ENCODE measurements around the gene SPOCK1.

SPOCK1 gene

GRCh38 chr5:137181667-137182066, 317.5 kb downstream of the SPOCK1 start:
- TF ChIP-seq, protein P1, sequence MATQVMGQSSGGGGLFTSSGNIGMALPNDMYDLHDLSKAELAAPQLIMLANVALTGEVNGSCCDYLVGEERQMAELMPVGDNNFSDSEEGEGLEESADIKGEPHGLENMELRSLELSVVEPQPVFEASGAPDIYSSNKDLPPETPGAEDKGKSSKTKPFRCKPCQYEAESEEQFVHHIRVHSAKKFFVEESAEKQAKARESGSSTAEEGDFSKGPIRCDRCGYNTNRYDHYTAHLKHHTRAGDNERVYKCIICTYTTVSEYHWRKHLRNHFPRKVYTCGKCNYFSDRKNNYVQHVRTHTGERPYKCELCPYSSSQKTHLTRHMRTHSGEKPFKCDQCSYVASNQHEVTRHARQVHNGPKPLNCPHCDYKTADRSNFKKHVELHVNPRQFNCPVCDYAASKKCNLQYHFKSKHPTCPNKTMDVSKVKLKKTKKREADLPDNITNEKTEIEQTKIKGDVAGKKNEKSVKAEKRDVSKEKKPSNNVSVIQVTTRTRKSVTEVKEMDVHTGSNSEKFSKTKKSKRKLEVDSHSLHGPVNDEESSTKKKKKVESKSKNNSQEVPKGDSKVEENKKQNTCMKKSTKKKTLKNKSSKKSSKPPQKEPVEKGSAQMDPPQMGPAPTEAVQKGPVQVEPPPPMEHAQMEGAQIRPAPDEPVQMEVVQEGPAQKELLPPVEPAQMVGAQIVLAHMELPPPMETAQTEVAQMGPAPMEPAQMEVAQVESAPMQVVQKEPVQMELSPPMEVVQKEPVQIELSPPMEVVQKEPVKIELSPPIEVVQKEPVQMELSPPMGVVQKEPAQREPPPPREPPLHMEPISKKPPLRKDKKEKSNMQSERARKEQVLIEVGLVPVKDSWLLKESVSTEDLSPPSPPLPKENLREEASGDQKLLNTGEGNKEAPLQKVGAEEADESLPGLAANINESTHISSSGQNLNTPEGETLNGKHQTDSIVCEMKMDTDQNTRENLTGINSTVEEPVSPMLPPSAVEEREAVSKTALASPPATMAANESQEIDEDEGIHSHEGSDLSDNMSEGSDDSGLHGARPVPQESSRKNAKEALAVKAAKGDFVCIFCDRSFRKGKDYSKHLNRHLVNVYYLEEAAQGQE (IDR thresholded peaks at IDR 0.05; ENCODE audit: insufficient replicate concordance, low read depth) = no peak
- TF ChIP-seq GABPA (IDR thresholded peaks at IDR 0.05; ENCODE audit: low read depth) (no peak), SPI1 (IDR thresholded peaks at IDR 0.05; ENCODE audit: borderline replicate concordance, low read depth) (no peak), POLR2AphosphoS5 (IDR thresholded peaks at IDR 0.05; ENCODE audit: low read depth) (no peak), CTCF (IDR thresholded peaks at IDR 0.05; ENCODE audit: insufficient read depth, low read length) (no peak)
- Histone ChIP-seq H3K4me3 (replicated peaks; ENCODE audit: insufficient read depth, low read length) (no peak overlapping the region), H3K27me3 (ENCODE audit: insufficient read depth, poor library complexity, severe bottlenecking) (no peaks in the 10 kb centered on the region), H3K27ac (replicated peaks) (no peak overlapping the region)
- no peak for DNase-seq (ENCODE audit: low read depth in 1 of 2, low spot score in 1 of 2)

GRCh38 chr5:137179203-137179602, 319.9 kb downstream of the SPOCK1 start:
- TF ChIP-seq CTCF (IDR thresholded peaks at IDR 0.05; ENCODE audit: insufficient read depth, low read length) (no peak), POLR2AphosphoS5 (IDR thresholded peaks at IDR 0.05; ENCODE audit: low read depth) (no peak), GABPA (IDR thresholded peaks at IDR 0.05; ENCODE audit: low read depth) (no peak), SPI1 (IDR thresholded peaks at IDR 0.05; ENCODE audit: borderline replicate concordance, low read depth) (no peak)
- TF ChIP-seq, protein P1 (IDR thresholded peaks at IDR 0.05; ENCODE audit: insufficient replicate concordance, low read depth) = no peak
- no peak overlapping the region for H3K27ac ChIP-seq (replicated peaks)
- no peaks in the 10 kb centered on the region for H3K27me3 ChIP-seq (ENCODE audit: insufficient read depth, poor library complexity, severe bottlenecking)
- no peak for DNase-seq (ENCODE audit: low read depth in 1 of 2, low spot score in 1 of 2)
- no peak overlapping the region for H3K4me3 ChIP-seq (replicated peaks; ENCODE audit: insufficient read depth, low read length)

GRCh38 chr5:137176609-137177008, 322.5 kb downstream of the SPOCK1 start:
- DNase-seq (ENCODE audit: low read depth in 1 of 2, low spot score in 1 of 2) = no peak
- H3K27me3 ChIP-seq (ENCODE audit: insufficient read depth, poor library complexity, severe bottlenecking) = no peaks in the 10 kb centered on the region
- H3K27ac ChIP-seq (replicated peaks) = no peak overlapping the region
- no peak overlapping the region for H3K4me3 ChIP-seq (replicated peaks; ENCODE audit: insufficient read depth, low read length)
- TF ChIP-seq, protein P1 (IDR thresholded peaks at IDR 0.05; ENCODE audit: insufficient replicate concordance, low read depth) = no peak
- no peak for TF ChIP-seq SPI1 (IDR thresholded peaks at IDR 0.05; ENCODE audit: borderline replicate concordance, low read depth)
- TF ChIP-seq CTCF (IDR thresholded peaks at IDR 0.05; ENCODE audit: insufficient read depth, low read length) = no peak

All from HL-60 (cell line).